H1 (cell line): ENCODE measurements around the gene KAT14. TPM values are rescaled to one million over a fixed set of nuclear protein-coding genes. Genes with fewer than 3 reads are reported as not detected.

Experiments
- CTCF ChIA-PET: fragments of 300-600 bp; sonication (Branson Sonifier 250); formaldehyde crosslinking; loops from one replicate; lab custom pipeline; 2021; ENCODE audit not compliant: partially characterized antibody; lab: Charles Lee
- POLR2A ChIA-PET: fragments of 300-600 bp; sonication (Branson Sonifier 250); formaldehyde crosslinking; loops from one replicate; lab custom pipeline; 2021; ENCODE audit warnings: inconsistent platforms; ENCODE audit not compliant: partially characterized antibody; lab: Charles Lee
- DNase-seq, 2 experiments: peaks; one replicate each; pipeline versions ENCODE4 v3.0.0 to v3.0.0-alpha.2; 2010 to 2022; ENCODE audit warnings: low spot score in 2 of 2, low read depth in 1 of 2, mixed read lengths in 1 of 2
- FAIRE-seq: peaks from 2 replicates; lab custom pipeline; 2011; peaks lifted over from hg19 to GRCh38; lab: Jason Lieb, UNC
- H2AFZ ChIP-seq: 2 replicates; pipeline ENCODE4 v1.8.1; 2012; ENCODE audit warnings: low read length, inconsistent platforms
- H2AK5ac ChIP-seq: 2 replicates; pipeline ENCODE4 v1.6.1; 2013; ENCODE audit warnings: low read depth, low read length
- H2BK120ac ChIP-seq: replicated peaks from 2 replicates; pipeline ENCODE3; 2013; ENCODE audit warnings: low read depth, low read length, inconsistent platforms
- H2BK12ac ChIP-seq: 2 replicates; pipeline ENCODE4 v1.6.1; 2013; ENCODE audit warnings: low read depth, low read length
- H2BK15ac ChIP-seq: 2 replicates; pipeline ENCODE4 v1.6.1; 2013; ENCODE audit warnings: low read length
- H2BK20ac ChIP-seq: 2 replicates; pipeline ENCODE4 v1.6.1; 2013; ENCODE audit warnings: low read length
- H2BK5ac ChIP-seq: 2 replicates; pipeline ENCODE4 v1.6.1; 2013; ENCODE audit warnings: low read depth, low read length
- H3K14ac ChIP-seq: 2 replicates; pipeline ENCODE4 v1.6.1; 2013; ENCODE audit warnings: inconsistent platforms; ENCODE audit not compliant: insufficient read length
- H3K18ac ChIP-seq: 2 replicates; pipeline ENCODE4 v1.6.1; 2013; ENCODE audit warnings: low read length; ENCODE audit errors: extremely low read depth
- H3K23ac ChIP-seq: 2 replicates; pipeline ENCODE4 v1.6.1; 2013; ENCODE audit warnings: inconsistent platforms; ENCODE audit not compliant: insufficient read length
- H3K23me2 ChIP-seq: 2 replicates; pipeline ENCODE4 v1.6.1; 2013; ENCODE audit warnings: low read depth, low read length
- H3K27ac ChIP-seq: 2 replicates; pipeline ENCODE4 v1.6.1; 2011; ENCODE audit warnings: low read depth, low read length, inconsistent platforms
- H3K27me3 ChIP-seq, 4 experiments: replicated peaks in 1 of 4; 1 replicate in 1 of 4; 2 replicates in 3 of 4; pipeline versions ENCODE4 v1.6.1 to v1.8.1; 2011 to 2013; ENCODE audit warnings: low read length in 3 of 4, mild to moderate bottlenecking in 3 of 4, inconsistent platforms in 2 of 4, mixed read lengths in 2 of 4, moderate library complexity in 1 of 4; ENCODE audit not compliant: control insufficient read depth in 3 of 4, insufficient read depth in 3 of 4; ENCODE audit errors: extremely low read depth in 1 of 4
- H3K36me3 ChIP-seq, 4 experiments: 2 replicates each; pipeline versions ENCODE4 v1.6.1 to v1.8.1; 2011 to 2013; ENCODE audit warnings: mild to moderate bottlenecking in 4 of 4, low read length in 3 of 4, moderate library complexity in 2 of 4, control low read depth in 1 of 4, inconsistent platforms in 1 of 4; ENCODE audit not compliant: insufficient read depth in 4 of 4, control insufficient read depth in 2 of 4
- H3K4ac ChIP-seq: replicated peaks from 2 replicates; pipeline ENCODE3; 2013; ENCODE audit warnings: low read length, low read depth, mixed read lengths, inconsistent platforms; ENCODE audit not compliant: insufficient read length
- H3K4me1 ChIP-seq, 4 experiments: replicated peaks in 1 of 4; 1 replicate in 1 of 4; 2 replicates in 3 of 4; pipeline versions ENCODE4 v1.6.1 to v1.8.1; 2011 to 2013; ENCODE audit warnings: low read length in 3 of 4, inconsistent platforms in 2 of 4, mixed read lengths in 1 of 4; ENCODE audit not compliant: insufficient read depth in 4 of 4, control insufficient read depth in 3 of 4
- H3K4me2 ChIP-seq, 2 experiments: 2 replicates each; pipeline versions ENCODE4 v1.6.1 to v1.8.1; 2011 to 2013; ENCODE audit warnings: low read depth in 2 of 2, low read length in 2 of 2, control low read depth in 1 of 2, inconsistent platforms in 1 of 2, mild to moderate bottlenecking in 1 of 2; ENCODE audit not compliant: insufficient read depth in 1 of 2
- H3K4me3 ChIP-seq, 4 experiments: fragments of 200-600, 300-600 bp in 1 of 4; sonication (generic), shearing (Covaris generic), sonication (Bioruptor Twin) in 1 of 4; 2 replicates each; pipeline versions ENCODE4 v1.5.1 to v1.8.1; 2011 to 2016; ENCODE audit warnings: low read length in 4 of 4, low read depth in 3 of 4, control low read depth in 2 of 4, inconsistent platforms in 2 of 4, mild to moderate bottlenecking in 2 of 4, mixed read lengths in 1 of 4, moderate library complexity in 1 of 4; ENCODE audit not compliant: insufficient read depth in 2 of 4; ENCODE audit errors: extremely low read depth in 1 of 4
- H3K56ac ChIP-seq: replicated peaks from 2 replicates; pipeline ENCODE3; 2013; ENCODE audit warnings: low read depth, mild to moderate bottlenecking, mixed read lengths, low read length, inconsistent platforms; ENCODE audit not compliant: insufficient read length
- H3K79me1 ChIP-seq: 2 replicates; pipeline ENCODE4 v1.6.1; 2013; ENCODE audit warnings: low read depth, low read length, control low read depth
- H3K79me2 ChIP-seq, 2 experiments: 2 replicates each; pipeline versions ENCODE4 v1.6.1 to v1.8.1; 2012 to 2013; ENCODE audit warnings: low read length in 2 of 2, mild to moderate bottlenecking in 2 of 2, inconsistent platforms in 1 of 2; ENCODE audit not compliant: insufficient read depth in 2 of 2, control insufficient read depth in 1 of 2
- H3K9ac ChIP-seq, 4 experiments: replicated peaks in 1 of 4; 1 replicate in 1 of 4; 2 replicates in 3 of 4; pipeline versions ENCODE4 v1.6.1 to v1.8.1; 2011 to 2013; ENCODE audit warnings: low read depth in 3 of 4, low read length in 3 of 4, control low read depth in 2 of 4, mild to moderate bottlenecking in 2 of 4, moderate library complexity in 2 of 4, inconsistent platforms in 1 of 4; ENCODE audit errors: extremely low read depth in 1 of 4
- H3K9me3 ChIP-seq, 2 experiments: 2 replicates each; pipeline versions ENCODE4 v1.6.1 to v1.8.1; 2012 to 2013; ENCODE audit warnings: mild to moderate bottlenecking in 2 of 2, moderate library complexity in 2 of 2, control low read depth in 1 of 2, inconsistent platforms in 1 of 2, low read depth in 1 of 2, low read length in 1 of 2, mixed read lengths in 1 of 2; ENCODE audit not compliant: insufficient read depth in 2 of 2
- H4K20me1 ChIP-seq, 2 experiments: replicated peaks in 1 of 2; 2 replicates each; pipeline versions ENCODE3 to v1.8.1; 2011 to 2013; ENCODE audit warnings: inconsistent platforms in 2 of 2, low read length in 2 of 2, mild to moderate bottlenecking in 1 of 2; ENCODE audit not compliant: insufficient read depth in 2 of 2, control insufficient read depth in 1 of 2
- H4K5ac ChIP-seq: 2 replicates; pipeline ENCODE4 v1.6.1; 2013; ENCODE audit warnings: low read length, low read depth, mixed read lengths, inconsistent platforms; ENCODE audit not compliant: insufficient read length
- H4K8ac ChIP-seq: 2 replicates; pipeline ENCODE4 v1.8.0; 2013; ENCODE audit warnings: mild to moderate bottlenecking, moderate library complexity, low read length, inconsistent platforms; ENCODE audit not compliant: insufficient read depth; ENCODE audit errors: extremely low read depth
- H4K91ac ChIP-seq: replicated peaks from 2 replicates; pipeline ENCODE3; 2013; ENCODE audit warnings: low read length, mixed read lengths, inconsistent platforms; ENCODE audit not compliant: insufficient read length
- BACH1 ChIP-seq: IDR thresholded peaks from 2 replicates; pipeline ENCODE4 v1.6.1; 2012; ENCODE audit warnings: low read length, improper control_type of control experiment
- BRCA1 ChIP-seq: IDR thresholded peaks from 2 replicates; pipeline ENCODE4 v1.6.1; 2012; ENCODE audit warnings: low read depth, low read length, improper control_type of control experiment
- CHD1 ChIP-seq: IDR thresholded peaks from 2 replicates; pipeline ENCODE4 v1.6.1; 2012; ENCODE audit warnings: low read depth, low read length, improper control_type of control experiment
- CTBP2 ChIP-seq: IDR thresholded peaks from 2 replicates; pipeline ENCODE4 v1.7.0; 2011; ENCODE audit warnings: borderline replicate concordance, mild to moderate bottlenecking, moderate library complexity, mixed read lengths, low read length; ENCODE audit not compliant: insufficient read depth, insufficient read length
- EGR1 ChIP-seq: IDR thresholded peaks from 2 replicates; pipeline ENCODE4 v1.6.1; 2011; ENCODE audit warnings: low read depth, low read length, borderline replicate concordance
- GTF2F1 ChIP-seq: IDR thresholded peaks from 2 replicates; pipeline ENCODE4 v1.6.1; 2012; ENCODE audit warnings: low read depth, low read length, improper control_type of control experiment, borderline replicate concordance
- HDAC2 ChIP-seq, 2 experiments: fragments of 300-600 bp in 1 of 2; sonication (generic) in 1 of 2; IDR thresholded peaks; 2 replicates each; pipeline ENCODE4 v1.6.1; 2011 to 2012; ENCODE audit warnings: low read depth in 2 of 2, low read length in 2 of 2, mild to moderate bottlenecking in 2 of 2, moderate library complexity in 2 of 2, borderline replicate concordance in 1 of 2, inconsistent platforms in 1 of 2
- KDM4A ChIP-seq: IDR thresholded peaks from one replicate; pipeline ENCODE4 v1.7.1; 2012; ENCODE audit warnings: low read depth, mild to moderate bottlenecking, moderate library complexity, low read length, inconsistent platforms; ENCODE audit not compliant: severe bottlenecking
- MAFK ChIP-seq: IDR thresholded peaks from 2 replicates; pipeline ENCODE4 v1.6.1; 2012; ENCODE audit warnings: low read depth, mild to moderate bottlenecking, improper control_type of control experiment, low read length
- MAX ChIP-seq: IDR thresholded peaks from 2 replicates; pipeline ENCODE4 v1.6.1; 2012; ENCODE audit warnings: inconsistent platforms
- SRF ChIP-seq: IDR thresholded peaks from 2 replicates; pipeline ENCODE4 v1.6.1; 2011; ENCODE audit warnings: mild to moderate bottlenecking, low read depth, low read length, moderate library complexity
- TAF1 ChIP-seq: IDR thresholded peaks from 2 replicates; pipeline ENCODE4 v1.6.1; 2011; ENCODE audit warnings: mild to moderate bottlenecking, low read depth, low read length
- USF2 ChIP-seq: IDR thresholded peaks from 2 replicates; pipeline ENCODE4 v1.6.1; 2011; ENCODE audit warnings: low read length, improper control_type of control experiment
- WGBS, 2 experiments: shearing (Covaris generic) in 1 of 2; methylation state at CpG; one replicate each; pipeline versions ENCODE4 v1.1.6 to v1.1.7; 2013 to 2015; ENCODE audit warnings: low lambda C conversion rate in 2 of 2, mixed read lengths in 2 of 2, inconsistent platforms in 1 of 2, low coverage in 1 of 2, missing lambda C conversion rate in 1 of 2; ENCODE audit not compliant: insufficient replicate concordance in 2 of 2, insufficient coverage in 1 of 2, insufficient read length in 1 of 2; ENCODE audit errors: extremely low coverage in 1 of 2, missing lambda C conversion rate in 1 of 2; 5-methylcytosine and 5-hydroxymethylcytosine counted together
- polyA plus RNA-seq, 7 experiments: library from polyadenylated mRNA; depleted of rRNA in 3 of 7; stranded (reverse) in 5 of 7; unstranded in 2 of 7; fragments of >200 nt in 5 of 7; fragments of 200-250 nt in 2 of 7; gene quantifications; 1 replicate in 5 of 7; 2 replicates in 1 of 7; 4 replicates in 1 of 7; pipeline versions ENCODE4 v1.2.1 to v1.2.3, GENCODE V29; 2011 to 2013; ENCODE audit warnings: missing spikeins in 2 of 7, mixed read lengths in 2 of 7
- total RNA-seq: library from RNA; stranded (reverse); fragmentation: NEBNext Ultra II Directional; extraction: Animal tissue kit (Norgen Biotek cat#: 25700); gene quantifications from 2 replicates; pipeline ENCODE4 v1.2.1, GENCODE V29; 2021

The KAT14 gene
- total and polyA plus RNA-seq, 2 of the 8 experiments (the other 6 are each of a cell fraction or from before 2014, with no cell fraction given), result 17.3 to 29.3 TPM

GRCh38 chr20:18164356-18164755, 26.7 kb downstream of the KAT14 start:
- no peak overlapping the region for H2BK5ac ChIP-seq
- H2AFZ ChIP-seq, result no peak overlapping the region
- DNase-seq, result no peak
- H2BK120ac ChIP-seq, result no peak overlapping the region
- H3K79me2 ChIP-seq, result peaks cover 0 to 27% of the 10 kb centered on the region in 2 experiments; a peak in 3 of 4 replicates
- peaks cover 5% of the 10 kb centered on the region for H3K79me1 ChIP-seq
- H2BK15ac ChIP-seq, result no peak overlapping the region
- no peak overlapping the region for H3K23ac ChIP-seq
- ChIA-PET CTCF (interaction anchor here (1.7 kb wide), 1 partner anchor 12 kb away, joined by 4 read pairs; no protein-coding TSS in a partner anchor), POLR2A (no interaction called here)
- 88% methylated on average over 1 of the region's 2 CpGs; no CpG with 5 or more reads in 1 of the 2 experiments for WGBS, 2 experiments
- H3K9me3 ChIP-seq, result no peaks in the 10 kb centered on the region
- no peak overlapping the region for H2BK12ac ChIP-seq
- H3K56ac ChIP-seq, result no peak overlapping the region
- peaks cover 0 to 4% of the 10 kb centered on the region in 2 experiments for H4K20me1 ChIP-seq
- H4K5ac ChIP-seq, result no peak overlapping the region
- no peak overlapping the region for H4K91ac ChIP-seq
- H3K36me3 ChIP-seq, result peaks cover 8 to 34% (median 22%) of the 10 kb centered on the region in 4 experiments; a peak in 7 of 8 replicates
- no peak for FAIRE-seq
- no peak overlapping the region for H3K4me2 ChIP-seq
- H3K14ac ChIP-seq, result no peak overlapping the region
- no peaks in the 10 kb centered on the region for H3K23me2 ChIP-seq
- H3K4ac ChIP-seq, result no peak overlapping the region
- H3K4me1 ChIP-seq, result no peaks in the 10 kb centered on the region; a peak in 1 of 7 replicates
- H3K27ac ChIP-seq, result no peak overlapping the region
- H3K27me3 ChIP-seq, result no peaks in the 10 kb centered on the region
- no peak overlapping the region for H4K8ac ChIP-seq
- H3K4me3 ChIP-seq, result no peak overlapping the region
- H3K18ac ChIP-seq, result no peak overlapping the region
- H3K9ac ChIP-seq, result no peak overlapping the region
- no peak overlapping the region for H2AK5ac ChIP-seq
- no peak overlapping the region for H2BK20ac ChIP-seq
- TF ChIP-seq CTBP2, result no peak
- no peak for TF ChIP-seq EGR1
- TF ChIP-seq GTF2F1, result no peak
- TF ChIP-seq HDAC2 (IDR thresholded peaks at IDR 0.05; ENCODE audit: borderline replicate concordance in 1 of 2, low read depth in 2 of 2, low read length in 2 of 2), result no peak
- no peak for TF ChIP-seq TAF1
- no peak for TF ChIP-seq CHD1
- TF ChIP-seq MAX, result no peak
- TF ChIP-seq SRF, result no peak
- no peak for TF ChIP-seq BRCA1
- TF ChIP-seq MAFK, result no peak
- no peak for TF ChIP-seq USF2
- no peak for TF ChIP-seq KDM4A
- no peak for TF ChIP-seq BACH1
